SK-N-SH (cell line): Measurements from ENCODE around the gene PTPRD. TPM values are rescaled to one million over a fixed set of nuclear protein-coding genes. Genes with fewer than 3 reads are reported as not detected.
"Not testable (repeated sequence)": the region's sequence is repeated elsewhere in the genome, so short reads cannot be mapped to it uniquely, and the experiment has no call there.

Source experiments
- CTCF ChIA-PET: fragments of 300-600, 350-600 bp; formaldehyde crosslinking; extraction: SDS; loops from one replicate; lab custom pipeline; 2021; lab: Yijun Ruan, JAX
- POLR2A ChIA-PET: fragments of 350-600 bp; sonication (Branson Sonifier 250); formaldehyde crosslinking; extraction: SDS; loops from one replicate; lab custom pipeline; 2020; ENCODE audit warnings: antibody characterized with exemption, inconsistent platforms; lab: Yijun Ruan, JAX
- DNase-seq: peaks from one replicate; pipeline ENCODE4 v3.0.0; 2012
- H2AFZ ChIP-seq: fragments of 200-600 bp; sonication (generic); 2 replicates; pipeline ENCODE4 v1.8.1; 2016; ENCODE audit warnings: antibody characterized with exemption, mild to moderate bottlenecking, low read depth
- H3F3A ChIP-seq: fragments of 200-600 bp; sonication (generic); replicated peaks from 2 replicates; pipeline ENCODE3; 2016; ENCODE audit warnings: antibody characterized with exemption, mild to moderate bottlenecking; ENCODE audit not compliant: insufficient read depth
- H3K27ac ChIP-seq, 2 experiments: fragments of 200-500 bp in 1 of 2; fragments of 200-600 bp in 1 of 2; sonication (Bioruptor generic) in 1 of 2; sonication (generic), shearing (Covaris generic) in 1 of 2; 2 replicates each; pipeline versions ENCODE4 v1.5.1 to v1.6.1; 2014 to 2016; ENCODE audit warnings: low read depth in 2 of 2, inconsistent platforms in 1 of 2, low read length in 1 of 2, mild to moderate bottlenecking in 1 of 2, mixed read lengths in 1 of 2
- H3K27me3 ChIP-seq: fragments of 200-600 bp; sonication (generic), shearing (Covaris generic); 2 replicates; pipeline ENCODE4 v1.6.1; 2016; ENCODE audit warnings: mixed run types; ENCODE audit not compliant: insufficient read depth
- H3K36me3 ChIP-seq, 2 experiments: fragments of 200-500 bp in 1 of 2; fragments of 200-600 bp in 1 of 2; sonication (Bioruptor generic) in 1 of 2; sonication (generic) in 1 of 2; replicated peaks in 1 of 2; 2 replicates each; pipeline versions ENCODE3 to v1.5.1; 2014 to 2016; ENCODE audit warnings: low read length in 1 of 2, mild to moderate bottlenecking in 1 of 2; ENCODE audit not compliant: insufficient read depth in 2 of 2, control insufficient read depth in 1 of 2
- H3K4me1 ChIP-seq, 2 experiments: fragments of 200-500 bp in 1 of 2; fragments of 200-600 bp in 1 of 2; sonication (Bioruptor generic) in 1 of 2; sonication (generic), shearing (Covaris generic) in 1 of 2; 2 replicates each; pipeline versions ENCODE4 v1.5.1 to v1.6.1; 2014 to 2016; ENCODE audit warnings: low read depth in 1 of 2, low read length in 1 of 2, mixed run types in 1 of 2; ENCODE audit not compliant: insufficient read depth in 2 of 2, control insufficient read depth in 1 of 2
- H3K4me2 ChIP-seq: fragments of 200-600 bp; sonication (generic), shearing (Covaris generic); 2 replicates; pipeline ENCODE4 v1.6.1; 2017; ENCODE audit warnings: mixed run types
- H3K4me3 ChIP-seq, 2 experiments: fragments of 200-500 bp in 1 of 2; fragments of 200-600 bp in 1 of 2; sonication (Bioruptor generic) in 1 of 2; sonication (generic), shearing (Covaris generic) in 1 of 2; 2 replicates each; pipeline versions ENCODE4 v1.5.1 to v1.8.1; 2014 to 2016; ENCODE audit warnings: low read depth in 2 of 2, inconsistent platforms in 1 of 2, low read length in 1 of 2, mild to moderate bottlenecking in 1 of 2, mixed read lengths in 1 of 2, moderate library complexity in 1 of 2
- H3K79me2 ChIP-seq: fragments of 200-600 bp; sonication (generic); 2 replicates; pipeline ENCODE4 v1.8.1; 2017; ENCODE audit warnings: mild to moderate bottlenecking; ENCODE audit not compliant: insufficient read depth
- H3K9ac ChIP-seq: fragments of 200-600 bp; sonication (generic); 2 replicates; pipeline ENCODE4 v1.6.1; 2017; ENCODE audit warnings: mixed run types
- H3K9me2 ChIP-seq: fragments of 200-600 bp; sonication (generic); 2 replicates; pipeline ENCODE4 v1.6.1; 2017; ENCODE audit warnings: mixed run types
- H3K9me3 ChIP-seq: fragments of 200-600 bp; sonication (generic); 2 replicates; pipeline ENCODE4 v1.6.1; 2017; ENCODE audit warnings: mixed run types, mild to moderate bottlenecking, moderate library complexity
- H4K20me1 ChIP-seq: fragments of 200-600 bp; sonication (generic); 2 replicates; pipeline ENCODE4 v1.6.1; 2017; ENCODE audit warnings: mild to moderate bottlenecking, mixed run types; ENCODE audit not compliant: insufficient read depth
- EP300 ChIP-seq, 2 experiments: IDR thresholded peaks; 2 replicates each; pipeline versions ENCODE4 v1.4.0 to v1.6.1; 2012; ENCODE audit warnings: borderline replicate concordance in 1 of 2, low read depth in 1 of 2, low read length in 1 of 2
- FOXM1 ChIP-seq: IDR thresholded peaks from 2 replicates; pipeline ENCODE4 v1.4.0; 2012; ENCODE audit warnings: low read depth, mild to moderate bottlenecking
- GABPA ChIP-seq: IDR thresholded peaks from 2 replicates; pipeline ENCODE4 v1.4.0; 2012; ENCODE audit warnings: low read depth, mild to moderate bottlenecking
- MAX ChIP-seq: IDR thresholded peaks from 2 replicates; pipeline ENCODE4 v1.4.0; 2012; ENCODE audit warnings: low read depth
- MXI1 ChIP-seq: IDR thresholded peaks from 2 replicates; pipeline ENCODE4 v1.6.1; 2012; ENCODE audit warnings: mild to moderate bottlenecking, low read depth, low read length, improper control_type of control experiment
- NFIC ChIP-seq: IDR thresholded peaks from 2 replicates; pipeline ENCODE4 v1.4.0; 2012; ENCODE audit warnings: borderline replicate concordance
- NRF1 ChIP-seq: IDR thresholded peaks from 2 replicates; pipeline ENCODE4 v1.6.1; 2012; ENCODE audit warnings: low read depth, mild to moderate bottlenecking, low read length
- POLR2AphosphoS5 ChIP-seq: IDR thresholded peaks from 2 replicates; pipeline ENCODE4 v1.6.1; 2012; ENCODE audit warnings: low read depth, low read length
- RCOR1 ChIP-seq: fragments of 150-350 bp; IDR thresholded peaks from 2 replicates; pipeline ENCODE4 v1.6.1; 2017; ENCODE audit warnings: antibody characterized with exemption, low read length
- TAF1 ChIP-seq: IDR thresholded peaks from 2 replicates; pipeline ENCODE4 v1.6.1; 2012; ENCODE audit warnings: low read depth, mild to moderate bottlenecking, low read length, moderate library complexity, borderline replicate concordance
- TCF12 ChIP-seq: IDR thresholded peaks from 2 replicates; pipeline ENCODE4 v1.4.0; 2012
- WGBS: methylation state at CpG from one replicate; pipeline ENCODE4 v1.1.6; 2017; ENCODE audit warnings: low lambda C conversion rate; 5-methylcytosine and 5-hydroxymethylcytosine counted together
- polyA plus RNA-seq, 3 experiments: library from polyadenylated mRNA; depleted of rRNA; stranded (reverse); fragments of >200 nt; gene quantifications; 2 replicates each; pipeline ENCODE4 v1.2.3, GENCODE V29; 2012

The PTPRD gene
- polyA plus RNA-seq, 1 of the 3 experiments (the other 2 are of a cell fraction) = 0.15 TPM

GRCh38 chr9:8940650-8941049 lies 1672.2 kb downstream of the PTPRD start:
- Histone ChIP-seq H3K36me3 (no peaks in the 10 kb centered on the region), H2AFZ (no peak overlapping the region), H3K9me3 (no peaks in the 10 kb centered on the region), H3K27ac (no peak overlapping the region), H3F3A (no peaks in the 10 kb centered on the region), H3K4me3 (no peak overlapping the region), H3K4me2 (no peak overlapping the region), H3K9ac (no peak overlapping the region), H3K27me3 (no peaks in the 10 kb centered on the region), H3K9me2 (no peaks in the 10 kb centered on the region), H4K20me1 (no peaks in the 10 kb centered on the region), H3K79me2 (no peaks in the 10 kb centered on the region), H3K4me1 (no peaks in the 10 kb centered on the region)
- ChIA-PET POLR2A (no interaction called here), CTCF (no interaction called here)
- no peak for TF ChIP-seq MXI1
- TF ChIP-seq EP300 (IDR thresholded peaks at IDR 0.05; ENCODE audit: borderline replicate concordance in 1 of 2, low read depth in 1 of 2, low read length in 1 of 2) = no peak
- no peak for TF ChIP-seq MAX
- TF ChIP-seq TAF1 = no peak
- TF ChIP-seq GABPA = no peak
- no peak for DNase-seq

- H3K79me2 ChIP-seq = no peaks in the 10 kb centered on the region
- no peak overlapping the region for H3K9ac ChIP-seq
- H3K4me2 ChIP-seq = no peak overlapping the region
- TF ChIP-seq POLR2AphosphoS5 (no peak), FOXM1 (no peak)
- CTCF ChIA-PET = no interaction called here
- no peaks in the 10 kb centered on the region for H3K36me3 ChIP-seq
- WGBS = 56% methylated on average over 1 of the region's 1 CpG
- H3K4me3 ChIP-seq = no peak overlapping the region
- DNase-seq = no peak
- POLR2A ChIA-PET = no interaction called here
- H3F3A ChIP-seq = no peaks in the 10 kb centered on the region
- no peaks in the 10 kb centered on the region for H3K4me1 ChIP-seq
- no peaks in the 10 kb centered on the region for H3K27me3 ChIP-seq
- no peaks in the 10 kb centered on the region for H3K9me2 ChIP-seq
- no peaks in the 10 kb centered on the region for H3K9me3 ChIP-seq
- H2AFZ ChIP-seq = no peak overlapping the region
- no peaks in the 10 kb centered on the region for H4K20me1 ChIP-seq
- H3K27ac ChIP-seq = no peak overlapping the region
Measured at GRCh38 chr9:8926461-8926860, 1686.3 kb downstream of the PTPRD start.

- H3K4me1 ChIP-seq = no peaks in the 10 kb centered on the region
- no peak overlapping the region for H3K4me3 ChIP-seq
- H3K9me3 ChIP-seq = no peaks in the 10 kb centered on the region
- H3K27ac ChIP-seq = no peak overlapping the region
- TF ChIP-seq TCF12 = no peak
- no peak for TF ChIP-seq NRF1
- no peak for TF ChIP-seq RCOR1
- TF ChIP-seq NFIC = no peak
- no peak for DNase-seq
- H3F3A ChIP-seq = no peaks in the 10 kb centered on the region
- ChIA-PET CTCF (interaction anchor here (1.4 kb wide), 1 partner anchor 28 kb away, joined by 5 read pairs; no protein-coding TSS in a partner anchor), POLR2A (no interaction called here)
- H3K27me3 ChIP-seq = no peaks in the 10 kb centered on the region
- no peaks in the 10 kb centered on the region for H3K36me3 ChIP-seq
- H3K9ac ChIP-seq = no peak overlapping the region
- no peak overlapping the region for H2AFZ ChIP-seq
- no peak overlapping the region for H3K4me2 ChIP-seq
- H4K20me1 ChIP-seq = no peaks in the 10 kb centered on the region
- WGBS = 25% methylated on average over 2 of the region's 2 CpGs
- no peaks in the 10 kb centered on the region for H3K9me2 ChIP-seq
- no peaks in the 10 kb centered on the region for H3K79me2 ChIP-seq
Measured at GRCh38 chr9:8924562-8924961, 1688.2 kb downstream of the PTPRD start.

GRCh38 chr9:8920478-8921183 lies 1692.2 kb downstream of the PTPRD start:
- H2AFZ ChIP-seq, H3K4me3 ChIP-seq, H3F3A ChIP-seq, H3K27ac ChIP-seq, DNase-seq, CTCF ChIA-PET, H3K79me2 ChIP-seq, H3K9ac ChIP-seq, POLR2A ChIA-PET, H4K20me1 ChIP-seq, H3K4me2 ChIP-seq, H3K9me2 ChIP-seq, H3K36me3 ChIP-seq, H3K27me3 ChIP-seq, H3K4me1 ChIP-seq, H3K9me3 ChIP-seq: not testable (repeated sequence)
- 85% methylated on average over 19 of the region's 19 CpGs for WGBS
